Activated CD4-positive, alpha-beta T cell treated with anti-CD3 and anti-CD28 coated beads, Interleukin-2, amount 50 U/mL, for 48 hours (primary cell): ENCODE measurements around the gene SMCO1.
"Not testable (repeated sequence)": the region's sequence is repeated elsewhere in the genome, so short reads cannot be mapped to it uniquely, and the experiment has no call there.

ENCODE experiments used
- DNase-seq, 2 experiments: peaks; one replicate each; pipeline ENCODE4 v3.0.0-alpha.2; 2020

SMCO1 gene

GRCh38 chr3:196519718-196520082 lies 4.6 kb upstream of the SMCO1 start:
- peak; percentile 52 to 60 for DNase-seq

GRCh38 chr3:196518966-196519717 lies 4.0 kb upstream of the SMCO1 start:
- DNase-seq = peak; percentile 69 to 77

GRCh38 chr3:196517919-196518318 lies 2.8 kb upstream of the SMCO1 start:
- DNase-seq = no peak

- no peak for DNase-seq
These were observed 2.1 kb upstream of the SMCO1 start for GRCh38 chr3:196517162-196517800.

GRCh38 chr3:196514350-196514716 lies 813 bp downstream of the SMCO1 start:
- DNase-seq = no peak

- DNase-seq = no peak
These were observed 1.3 kb downstream of the SMCO1 start for GRCh38 chr3:196513697-196514349.

GRCh38 chr3:196511646-196512425 lies 3.3 kb downstream of the SMCO1 start:
- DNase-seq = not testable (repeated sequence)

GRCh38 chr3:196511108-196511507 lies 4.0 kb downstream of the SMCO1 start:
- not testable (repeated sequence) for DNase-seq

- no peak for DNase-seq
These were observed 8.5 kb downstream of the SMCO1 start for GRCh38 chr3:196506687-196507086.

- DNase-seq = no peak
These were observed 10.6 kb downstream of the SMCO1 start for GRCh38 chr3:196504556-196504955.

- DNase-seq = not testable (repeated sequence)
These were observed 11.1 kb downstream of the SMCO1 start for GRCh38 chr3:196504077-196504398.

- DNase-seq = peak; percentile 97 to 98
These were observed 11.7 kb downstream of the SMCO1 start, which contains the start of gene RNF168 for GRCh38 chr3:196503196-196504076. Gene RNF168 (minus strand): TSS chr3:196503768. CDS start chr3:196503173, 595 bp downstream.

GRCh38 chr3:196502775-196503195 lies 12.4 kb downstream of the SMCO1 start:
- peak; percentile 49 to 64 for DNase-seq

GRCh38 chr3:196501316-196502044 lies 13.7 kb downstream of the SMCO1 start:
- peak in 1 of 2 experiments; percentile 27 for DNase-seq

- DNase-seq = peak; percentile 43 to 67
These were observed 15.2 kb downstream of the SMCO1 start for GRCh38 chr3:196499807-196500524.

- no peak for DNase-seq
These were observed 16.1 kb downstream of the SMCO1 start for GRCh38 chr3:196499061-196499460.

- DNase-seq = no peak
These were observed 16.8 kb downstream of the SMCO1 start for GRCh38 chr3:196498297-196498696.

GRCh38 chr3:196496183-196496582 lies 19.0 kb downstream of the SMCO1 start:
- no peak for DNase-seq

- no peak for DNase-seq
These were observed 21.9 kb downstream of the SMCO1 start for GRCh38 chr3:196493292-196493691.

GRCh38 chr3:196492080-196492479 lies 23.1 kb downstream of the SMCO1 start:
- DNase-seq = no peak

GRCh38 chr3:196489747-196490146 lies 25.4 kb downstream of the SMCO1 start:
- DNase-seq = no peak
